ENCODE data around the gene XRCC6.

Gene XRCC6

GRCh38 chr22:41600976-41601375 is 20.1 kb upstream of the XRCC6 start:
- no peak overlapping the region for H3K27ac ChIP-seq
- no peak for TF ChIP-seq CTCF (conservative IDR thresholded peaks at IDR 0.05)

- H3K27ac ChIP-seq = no peak overlapping the region
- no peak for TF ChIP-seq CTCF (conservative IDR thresholded peaks at IDR 0.05)
Observed at GRCh38 chr22:41603873-41604332, 17.2 kb upstream of the XRCC6 start.

GRCh38 chr22:41608386-41608785 is 12.7 kb upstream of the XRCC6 start:
- no peak for TF ChIP-seq CTCF (conservative IDR thresholded peaks at IDR 0.05)
- no peak overlapping the region for H3K27ac ChIP-seq

- no peak overlapping the region for H3K27ac ChIP-seq
- TF ChIP-seq CTCF (conservative IDR thresholded peaks at IDR 0.05) = no peak
Observed at GRCh38 chr22:41612603-41613306, 8.3 kb upstream of the XRCC6 start.

GRCh38 chr22:41613456-41613855 is 7.6 kb upstream of the XRCC6 start:
- no peak for TF ChIP-seq CTCF (conservative IDR thresholded peaks at IDR 0.05)
- H3K27ac ChIP-seq = no peak overlapping the region

GRCh38 chr22:41619979-41620588 is 1.0 kb upstream of the XRCC6 start:
- TF ChIP-seq CTCF (conservative IDR thresholded peaks at IDR 0.05) = no peak

GRCh38 chr22:41620589-41621098 is 451 bp upstream of the XRCC6 start, which contains the start of gene DESI1:
DESI1 (minus strand) TSS chr22:41621043; CDS start chr22:41620839, 204 bp downstream.
- peak within 1 kb of the TSS; percentile 96 for H3K27ac ChIP-seq
- no peak for TF ChIP-seq CTCF (conservative IDR thresholded peaks at IDR 0.05)

More at GRCh38 chr22:41619979-41620588, 1.0 kb upstream of the XRCC6 start:
- H3K27ac ChIP-seq = peak overlapping the region; percentile 96

All from VCaP (cell line).